ENCODE data around the gene DOCK4.
A peak's percentile ranks its signal among the peaks of the same experiment; 100 is the strongest.
"Not testable (repeated sequence)": the region's sequence is repeated elsewhere in the genome, so short reads cannot be mapped to it uniquely, and the experiment has no call there.

Gene DOCK4

DNA sequence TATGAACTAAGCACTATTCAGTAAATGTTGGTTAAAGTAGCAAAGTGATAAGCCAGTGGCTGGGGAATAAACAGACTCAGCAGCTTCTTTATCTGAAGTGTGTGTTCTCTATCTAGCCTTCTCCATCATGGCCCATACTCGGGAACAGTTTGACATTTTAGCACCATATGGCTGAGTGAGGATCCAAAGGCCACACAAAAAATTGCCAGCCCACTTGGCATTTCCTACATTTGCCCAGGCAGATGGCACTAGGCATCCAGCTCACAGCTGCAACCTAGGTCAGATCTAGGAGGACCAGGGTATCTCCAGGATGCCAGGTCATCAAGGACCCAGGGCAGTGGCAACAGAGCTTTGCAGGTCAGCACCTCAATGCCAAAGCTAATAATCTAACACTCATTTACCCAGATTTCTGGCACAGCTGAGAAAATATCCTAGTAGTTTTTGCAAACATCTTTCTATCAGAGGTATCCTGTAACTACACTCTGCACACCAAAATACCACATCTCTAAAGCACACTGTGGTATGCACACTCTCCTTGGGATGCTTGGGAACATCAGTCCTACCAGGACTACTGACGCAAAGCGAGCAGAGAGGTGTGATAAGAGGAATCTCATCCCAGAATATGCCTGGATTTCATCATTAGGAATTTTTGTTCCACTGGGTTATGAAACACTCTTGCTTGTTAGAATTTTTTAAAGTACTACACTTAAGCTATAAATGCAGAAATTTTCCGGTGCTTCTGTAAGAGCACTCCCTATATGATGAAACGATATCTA, 61.7 kb downstream of the DOCK4 start:
- no peak for DNase-seq
- in situ Hi-C loops (cut with MboI; ENCODE audit: low pct_unique_long_range_greater_than_20kb, low sequenced_read_pairs) = no loop called here

DNA sequence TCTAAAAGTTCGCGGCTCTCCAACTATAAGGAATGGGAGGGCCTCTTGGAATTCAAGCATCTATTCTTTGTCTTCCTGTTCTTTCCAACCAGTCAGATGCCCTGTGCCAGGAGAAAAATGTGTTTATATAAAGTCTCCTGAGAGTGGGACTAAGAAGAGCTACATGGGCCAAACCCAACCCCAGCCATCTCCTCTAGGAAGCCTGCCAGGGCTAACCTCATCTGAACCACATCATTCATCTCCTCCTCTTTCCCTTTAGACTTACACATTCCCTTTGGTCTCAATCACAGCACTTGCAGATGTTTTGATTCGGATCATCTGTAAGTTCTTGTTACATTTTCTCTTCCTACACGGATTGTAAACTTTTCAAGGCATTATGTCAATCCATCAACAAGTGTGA, 62.6 kb downstream of the DOCK4 start:
- in situ Hi-C loops (cut with MboI; ENCODE audit: low pct_unique_long_range_greater_than_20kb, low sequenced_read_pairs) = no loop called here
- no peak for DNase-seq

DNA sequence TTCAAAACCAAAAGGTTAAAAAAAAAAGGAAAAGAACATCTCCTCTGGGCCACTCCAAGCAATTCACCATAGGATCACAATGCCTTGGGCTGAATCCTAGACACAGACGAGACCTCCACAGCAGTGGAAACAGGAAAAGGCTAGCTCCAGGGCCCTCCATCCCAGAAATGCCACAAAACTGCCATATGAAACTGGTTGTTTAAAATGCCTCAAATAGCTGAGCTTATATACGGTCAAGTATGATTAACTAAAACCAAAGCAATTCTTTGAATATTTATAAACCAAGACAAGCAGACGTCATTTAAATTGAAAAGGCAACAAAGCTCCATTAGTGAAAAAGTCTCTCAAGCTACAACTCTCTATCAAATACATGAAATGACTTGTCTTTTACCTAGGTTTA, 63.1 kb downstream of the DOCK4 start:
- DNase-seq = no peak
- in situ Hi-C loops (cut with MboI; ENCODE audit: low pct_unique_long_range_greater_than_20kb, low sequenced_read_pairs) = no loop called here

DNA sequence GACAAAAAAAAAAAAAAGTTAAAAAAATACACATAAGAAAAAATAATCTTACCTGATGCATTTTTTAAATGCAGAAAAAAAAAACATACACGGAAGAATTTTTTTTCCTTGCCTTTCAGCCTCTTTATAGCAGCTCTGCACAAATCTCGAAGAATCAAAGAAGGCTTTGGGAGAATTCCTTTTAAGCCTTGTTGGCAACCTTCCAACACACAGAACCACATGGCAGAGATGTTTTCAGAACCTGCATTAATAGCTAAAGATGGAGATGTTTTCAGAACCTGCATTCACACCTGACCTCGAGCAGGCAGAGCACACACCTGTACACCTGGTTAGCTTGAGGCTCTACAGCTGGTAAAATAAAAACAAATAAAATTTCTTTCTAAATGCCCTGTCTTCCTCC, 65.6 kb downstream of the DOCK4 start:
- in situ Hi-C loops (cut with MboI; ENCODE audit: low pct_unique_long_range_greater_than_20kb, low sequenced_read_pairs) = no loop called here
- no peak for DNase-seq

DNA sequence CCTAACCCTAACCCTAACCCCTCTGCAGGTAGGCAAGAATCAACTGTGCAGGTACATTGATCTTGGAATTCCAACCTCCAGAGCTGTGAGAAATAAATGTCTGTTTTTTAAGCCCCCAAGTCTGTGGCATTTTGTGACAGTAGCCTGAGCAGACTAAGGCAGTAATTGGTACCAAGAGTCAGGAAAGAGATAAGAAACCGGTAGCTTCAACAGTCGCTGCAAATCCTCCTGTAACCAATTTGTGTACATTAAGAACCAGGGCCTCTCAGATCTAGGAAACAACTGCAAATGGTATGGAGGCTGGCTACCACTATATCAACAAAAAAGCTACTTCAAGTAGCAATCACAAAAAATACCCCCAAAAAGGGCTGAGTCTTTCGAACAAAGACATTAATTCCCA, 67.3 kb downstream of the DOCK4 start:
- in situ Hi-C loops (cut with MboI; ENCODE audit: low pct_unique_long_range_greater_than_20kb, low sequenced_read_pairs) = no loop called here

DNA sequence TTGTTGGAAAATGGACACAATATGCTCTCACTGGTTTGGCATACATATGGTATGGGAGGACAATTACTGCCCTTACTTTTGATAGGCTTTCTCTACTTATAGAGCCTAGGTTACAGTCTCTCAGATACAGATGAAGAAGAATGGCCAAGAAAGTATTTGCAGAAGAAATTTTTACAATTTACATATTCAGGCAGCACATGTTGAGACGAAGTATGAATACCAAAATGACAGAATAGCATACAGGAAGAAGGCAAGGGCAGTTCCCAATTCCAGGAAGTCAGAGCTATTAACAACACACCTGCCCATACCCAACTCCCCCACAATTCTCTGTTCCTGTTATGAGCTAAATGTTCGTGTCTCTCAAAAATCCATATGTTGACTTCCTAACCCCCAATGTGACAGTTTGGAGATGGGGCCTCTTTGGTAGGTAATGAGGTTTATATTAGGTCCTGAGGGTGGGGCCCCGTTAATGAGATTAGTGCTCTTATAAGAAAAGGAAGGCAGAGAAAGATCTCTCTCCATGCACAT, 67.8 kb downstream of the DOCK4 start:
- DNase-seq = peak; percentile 54
- in situ Hi-C loops (cut with MboI; ENCODE audit: low pct_unique_long_range_greater_than_20kb, low sequenced_read_pairs) = no loop called here

More for the DNA sequence above, 67.3 kb downstream of the DOCK4 start:
- DNase-seq = no peak

DNA sequence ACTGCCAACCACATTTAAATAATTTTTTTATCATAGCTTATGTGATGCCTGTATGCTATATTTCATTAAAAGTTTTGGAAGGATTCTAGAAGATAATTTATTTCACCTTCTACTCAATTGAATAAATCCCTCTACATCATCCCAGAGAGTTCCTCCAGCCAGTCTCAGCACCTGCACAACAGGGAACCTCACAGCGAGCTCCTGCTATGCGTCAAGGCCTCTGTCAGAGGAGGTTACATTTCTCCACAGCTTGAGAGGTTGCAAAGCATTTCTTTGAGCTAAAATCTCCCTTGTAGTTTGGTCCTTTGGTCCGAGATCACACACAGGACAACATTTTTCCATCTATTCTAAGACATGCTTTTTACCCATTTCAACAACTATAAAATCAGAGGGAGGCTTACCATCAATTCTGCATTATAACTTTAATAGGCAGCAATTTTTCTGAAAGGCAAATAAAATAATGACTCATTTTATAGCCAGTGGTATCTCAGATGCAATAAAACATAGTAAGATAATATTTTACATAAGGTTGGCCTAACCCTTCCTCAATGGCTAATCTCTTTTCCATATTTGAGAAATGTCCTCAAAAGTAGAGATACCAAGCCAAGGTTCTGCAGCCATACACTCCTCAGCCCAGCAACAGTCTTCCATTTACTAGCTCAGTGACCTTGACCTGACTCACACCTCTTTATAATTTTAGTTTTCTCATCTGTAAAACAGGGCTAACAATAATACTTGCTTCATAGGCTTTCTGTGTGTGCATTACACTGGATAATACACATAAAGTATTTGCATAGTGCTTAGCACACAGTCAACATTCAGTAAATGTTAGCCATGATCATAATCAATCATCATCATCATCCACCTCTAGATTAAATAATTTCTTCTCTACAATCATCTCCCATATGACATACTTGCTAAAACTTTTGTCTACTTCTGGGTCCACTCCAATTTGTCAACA, 68.8 kb downstream of the DOCK4 start:
- DNase-seq = no peak
- in situ Hi-C loops (cut with MboI; ENCODE audit: low pct_unique_long_range_greater_than_20kb, low sequenced_read_pairs) = no loop called here

DNA sequence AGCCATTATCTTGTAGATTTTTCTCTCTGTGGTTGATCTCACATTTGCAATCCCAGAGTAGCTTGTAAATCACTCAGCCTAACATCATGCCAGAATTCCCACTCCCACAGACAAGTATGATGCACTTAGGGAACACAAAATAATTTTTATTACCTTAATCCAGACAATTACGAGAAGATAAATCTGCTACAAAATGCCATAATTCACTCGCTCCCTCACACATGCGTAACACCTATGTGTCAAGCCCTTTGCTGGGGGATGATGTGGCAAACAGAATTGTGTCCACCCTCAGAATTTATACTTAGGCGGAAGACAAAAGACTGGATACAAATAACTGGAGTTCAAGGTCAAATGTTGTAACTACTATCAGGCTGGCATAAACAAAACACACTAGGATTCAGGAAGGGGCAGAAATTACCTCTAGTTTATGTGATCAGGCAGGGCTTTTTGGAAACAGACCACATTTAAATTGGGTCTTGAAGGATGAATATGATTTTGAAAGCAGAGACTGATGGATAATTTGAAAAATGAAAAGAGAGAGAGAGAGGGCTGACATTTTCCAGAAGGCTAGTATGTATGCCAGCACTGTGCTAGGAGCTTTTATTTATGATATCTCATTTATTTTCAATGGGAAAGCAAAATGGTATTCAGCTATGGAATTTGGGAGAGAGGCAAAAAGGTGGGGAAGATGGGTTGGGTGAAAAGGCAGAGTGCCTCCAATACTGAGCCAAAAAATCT, 69.8 kb downstream of the DOCK4 start:
- no peak for DNase-seq
- in situ Hi-C loops (cut with MboI; ENCODE audit: low pct_unique_long_range_greater_than_20kb, low sequenced_read_pairs) = no loop called here

DNA sequence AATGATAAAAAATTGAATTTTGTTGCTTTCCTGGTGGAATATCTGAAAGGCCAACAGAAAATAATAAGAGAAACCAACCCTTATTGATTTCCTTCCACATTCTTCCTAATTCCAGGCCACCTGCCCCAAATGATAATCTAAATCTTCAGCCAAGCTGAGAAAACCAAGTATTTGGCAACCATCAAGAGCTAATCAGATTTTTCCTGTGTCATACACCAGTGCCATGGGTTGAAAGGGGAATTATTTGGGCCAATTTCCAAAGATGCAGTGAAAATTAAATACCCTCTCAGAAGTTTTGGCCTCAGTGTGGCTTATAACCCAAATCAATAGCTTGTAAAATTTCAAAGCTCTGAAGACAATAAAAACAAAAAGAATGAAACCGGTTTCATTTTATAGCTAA, 70.4 kb downstream of the DOCK4 start:
- in situ Hi-C loops (cut with MboI; ENCODE audit: low pct_unique_long_range_greater_than_20kb, low sequenced_read_pairs) = no loop called here
- DNase-seq = no peak

DNA sequence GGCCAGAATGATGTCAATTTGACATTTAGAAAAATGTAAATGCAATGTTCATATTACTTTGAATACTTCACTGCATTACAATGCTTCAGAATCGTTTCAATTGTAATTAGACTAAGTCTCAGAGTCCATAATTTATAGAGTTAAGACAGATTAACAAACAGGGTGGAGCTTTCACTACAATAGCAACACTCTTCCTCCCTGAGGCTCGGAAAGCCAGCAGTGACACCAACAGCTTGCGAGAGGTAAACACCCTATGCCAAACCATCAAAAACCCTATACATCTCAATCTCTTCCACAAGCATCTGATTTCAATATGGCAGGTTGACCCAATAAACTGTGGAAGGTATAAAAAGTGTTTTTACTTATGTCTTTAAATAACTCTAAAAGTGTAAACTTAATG, 72.2 kb downstream of the DOCK4 start:
- DNase-seq = no peak
- in situ Hi-C loops (cut with MboI; ENCODE audit: low pct_unique_long_range_greater_than_20kb, low sequenced_read_pairs) = no loop called here

DNA sequence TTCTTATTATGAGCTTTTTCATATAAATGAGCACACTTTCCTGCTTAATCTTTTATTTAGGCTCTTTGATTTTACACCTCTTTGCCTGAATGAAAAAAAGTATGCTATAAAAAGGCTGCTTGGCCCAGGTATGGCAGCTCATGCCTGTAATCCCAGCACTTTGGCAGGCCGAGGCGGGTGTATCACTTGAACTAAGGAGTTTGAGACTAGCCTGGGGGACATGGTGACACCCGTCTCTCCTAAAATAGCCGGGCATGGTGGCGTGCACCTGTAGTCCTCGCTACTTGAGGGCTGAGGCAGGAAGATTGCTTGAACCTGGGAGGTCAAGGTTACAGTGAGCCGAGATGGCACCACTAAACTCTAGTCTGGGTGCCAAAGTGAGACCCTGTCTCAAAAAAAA, 72.9 kb downstream of the DOCK4 start:
- DNase-seq = no peak
- in situ Hi-C loops (cut with MboI; ENCODE audit: low pct_unique_long_range_greater_than_20kb, low sequenced_read_pairs) = no loop called here

DNA sequence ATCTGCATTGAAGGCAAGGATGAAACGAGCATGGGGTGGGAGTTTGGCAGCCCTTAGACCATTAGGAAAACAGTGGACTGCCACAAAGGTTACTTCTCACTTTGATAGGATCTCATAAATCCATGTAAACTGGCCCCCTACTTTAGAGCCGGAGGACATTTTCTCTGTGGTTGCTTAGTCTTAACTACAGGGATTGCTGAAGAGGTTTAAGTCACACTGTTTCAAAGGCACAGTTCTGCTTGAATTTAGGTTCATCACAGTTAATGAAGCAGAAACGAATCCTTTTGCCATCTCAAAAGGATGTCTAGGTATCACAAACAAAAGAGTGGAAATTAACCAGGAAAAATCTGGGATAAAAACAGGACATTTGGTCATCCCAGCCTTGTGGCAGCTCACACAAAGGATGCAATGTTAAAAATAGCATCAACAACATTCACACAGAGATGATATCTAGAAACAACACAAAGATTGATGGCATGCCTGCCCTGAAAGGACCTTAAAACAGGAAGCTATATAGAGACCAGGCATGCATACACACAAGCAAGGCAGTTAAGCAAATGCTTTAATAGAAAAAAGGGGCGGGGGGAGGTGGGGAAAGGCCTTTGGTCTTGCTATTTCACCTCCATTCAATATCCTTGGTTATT, 74.0 kb downstream of the DOCK4 start:
- in situ Hi-C loops (cut with MboI; ENCODE audit: low pct_unique_long_range_greater_than_20kb, low sequenced_read_pairs) = no loop called here
- DNase-seq = peak; percentile 13

DNA sequence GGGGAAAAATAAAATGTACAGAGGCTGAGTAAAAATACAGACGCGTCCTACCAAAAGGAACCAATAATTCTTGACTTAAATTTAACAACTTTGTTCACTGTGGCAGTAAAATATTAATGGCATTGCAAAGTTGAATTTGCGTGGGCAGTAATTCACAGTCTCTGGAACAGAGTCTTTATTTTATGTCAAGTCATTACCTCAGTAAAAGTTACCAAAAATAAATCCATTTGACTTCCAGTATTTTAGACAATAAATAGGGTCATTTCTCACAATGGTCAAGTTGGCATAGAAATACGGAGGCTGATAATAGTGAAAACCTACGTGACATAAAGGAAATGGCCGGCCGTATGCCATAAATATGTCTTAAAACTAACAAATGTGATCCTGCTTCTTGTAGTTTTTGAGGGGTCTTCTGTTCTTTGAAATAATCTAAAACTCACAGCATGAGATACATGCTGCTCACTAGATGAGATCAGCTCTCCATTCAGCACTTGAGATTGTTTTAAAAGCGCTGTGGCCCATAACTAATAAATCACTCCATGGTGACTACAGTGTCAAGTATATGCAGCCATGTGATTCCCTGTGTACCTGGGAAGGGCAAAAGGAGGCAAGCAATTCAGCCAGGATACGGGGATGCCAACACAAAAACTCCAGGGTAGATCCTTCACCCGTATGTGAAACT, 75.3 kb downstream of the DOCK4 start:
- in situ Hi-C loops (cut with MboI; ENCODE audit: low pct_unique_long_range_greater_than_20kb, low sequenced_read_pairs) = no loop called here
- no peak for DNase-seq

DNA sequence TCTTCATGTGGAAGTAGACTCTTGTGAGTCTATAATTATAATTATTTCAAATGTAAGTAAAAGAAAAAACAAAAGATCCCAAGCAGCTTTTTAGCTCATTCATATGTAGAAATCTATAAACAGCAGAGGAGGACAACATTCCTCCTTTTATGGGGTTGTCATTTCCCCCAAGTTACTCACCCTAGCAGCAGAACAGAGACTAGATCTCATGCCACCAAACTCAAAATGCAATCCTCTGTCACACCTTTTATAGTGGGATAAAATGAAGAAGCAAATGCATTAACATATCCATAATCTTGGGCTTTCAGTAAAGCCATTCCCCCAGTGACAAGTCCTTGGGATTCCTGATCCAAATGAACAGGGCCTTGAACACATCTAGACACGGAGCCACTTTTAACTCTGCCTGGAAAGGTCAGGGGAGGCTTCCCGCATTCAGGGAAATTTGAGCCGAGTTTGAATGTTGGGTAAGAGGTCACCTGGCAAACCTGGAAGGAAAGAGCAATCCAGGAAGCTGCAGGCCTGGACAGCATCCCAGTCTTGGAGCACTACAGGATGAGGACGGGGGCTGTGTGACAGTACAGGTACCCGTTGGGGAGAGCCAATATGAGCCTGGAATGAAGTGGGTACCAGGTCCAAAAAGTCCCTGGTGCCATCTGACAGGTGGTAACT, 76.4 kb downstream of the DOCK4 start:
- in situ Hi-C loops (cut with MboI; ENCODE audit: low pct_unique_long_range_greater_than_20kb, low sequenced_read_pairs) = no loop called here
- DNase-seq = no peak

DNA sequence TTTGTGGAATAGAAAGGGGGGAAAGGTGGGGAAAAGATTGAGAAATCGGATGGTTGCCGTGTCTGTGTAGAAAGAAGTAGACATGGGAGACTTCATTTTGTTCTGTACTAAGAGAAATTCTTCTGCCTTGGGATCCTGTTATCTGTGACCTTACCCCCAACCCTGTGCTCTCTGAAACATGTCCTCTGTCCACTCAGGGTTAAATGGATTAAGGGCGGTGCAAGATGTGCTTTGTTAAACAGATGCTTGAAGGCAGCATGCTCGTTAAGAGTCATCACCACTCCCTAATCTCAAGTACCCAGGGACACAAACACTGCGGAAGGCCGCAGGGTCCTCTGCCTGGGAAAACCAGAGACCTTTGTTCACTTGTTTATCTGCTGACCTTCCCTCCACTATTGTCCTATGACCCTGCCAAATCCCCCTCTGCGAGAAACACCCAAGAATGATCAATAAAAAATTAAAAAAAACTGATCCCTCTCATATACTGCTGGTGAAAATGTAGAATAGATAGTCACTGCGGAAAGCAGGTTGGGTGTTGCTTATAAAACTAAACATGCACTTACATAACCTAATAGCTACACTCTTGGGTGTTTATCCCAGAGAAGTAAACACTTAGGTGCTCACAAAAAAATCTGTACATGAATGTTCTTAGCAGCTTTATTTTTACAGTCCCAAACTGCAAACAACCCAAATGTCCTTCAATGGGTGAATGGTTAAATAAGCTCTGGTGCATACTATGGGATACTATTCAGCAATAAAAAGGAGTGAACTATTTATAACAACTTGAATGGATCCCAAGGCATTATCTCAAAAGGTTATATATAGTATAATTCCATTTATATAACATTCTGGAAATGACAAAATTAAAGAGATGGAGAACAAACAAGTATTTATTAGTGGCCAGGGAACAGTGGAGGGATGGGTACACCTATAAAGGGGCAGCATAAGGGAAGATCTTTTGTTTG, 77.5 kb downstream of the DOCK4 start:
- DNase-seq; in situ Hi-C loops (cut with MboI; ENCODE audit: low pct_unique_long_range_greater_than_20kb, low sequenced_read_pairs): not testable (repeated sequence)

DNA sequence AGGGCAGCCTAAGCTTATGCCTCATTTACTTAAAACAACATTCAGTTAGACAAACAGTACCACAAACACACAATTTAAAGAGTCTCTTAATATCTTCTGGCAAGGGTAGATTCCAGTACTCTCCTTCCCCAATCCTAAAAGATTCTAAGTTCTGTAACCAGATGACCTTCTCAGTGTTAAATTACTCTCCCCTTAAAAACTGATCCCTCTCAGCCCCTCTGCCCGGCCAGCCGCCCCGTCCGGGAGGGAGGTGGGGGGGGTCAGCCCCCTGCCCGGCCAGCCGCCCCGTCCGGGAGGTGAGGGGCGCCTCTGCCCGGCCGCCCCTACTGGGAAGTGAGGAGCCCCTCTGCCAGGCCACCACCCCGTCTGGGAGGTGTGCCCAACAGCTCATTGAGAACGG, 78.2 kb downstream of the DOCK4 start:
- in situ Hi-C loops (cut with MboI; ENCODE audit: low pct_unique_long_range_greater_than_20kb, low sequenced_read_pairs); DNase-seq: not testable (repeated sequence)

DNA sequence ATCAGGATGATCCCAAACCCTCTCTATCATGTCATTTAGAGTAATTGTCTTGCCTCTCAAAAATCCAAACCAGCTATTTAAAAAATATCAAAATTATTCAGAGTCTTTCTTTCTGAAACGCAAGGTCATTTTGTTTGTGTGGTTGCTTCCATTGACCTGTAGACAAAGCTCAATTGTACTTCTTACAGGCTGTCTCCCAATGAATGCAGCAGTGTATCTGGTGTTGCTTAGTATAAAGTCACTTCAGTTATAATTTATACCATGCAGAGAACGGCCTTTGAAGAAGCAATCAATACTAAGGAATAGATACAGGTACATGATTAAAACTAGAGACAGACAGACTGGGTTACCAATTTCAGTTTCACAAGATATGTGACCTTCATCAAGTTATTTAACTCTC, 80.9 kb downstream of the DOCK4 start:
- in situ Hi-C loops (cut with MboI; ENCODE audit: low pct_unique_long_range_greater_than_20kb, low sequenced_read_pairs) = no loop called here
- no peak for DNase-seq

Data from KBM-7 (cell line).